Activated naive CD4-positive, alpha-beta T cell treated with anti-CD3 and anti-CD28 coated beads for 36 hours (primary cell): ENCODE measurements around the gene SV2B. TPM values are rescaled to one million over a fixed set of nuclear protein-coding genes. Genes with fewer than 3 reads are reported as not detected.

Source experiments
- CTCF ChIA-PET: fragments of 350-600 bp; sonication (Branson Sonifier 250); formaldehyde crosslinking; loops from one replicate; lab custom pipeline; 2021; ENCODE audit warnings: antibody characterized with exemption; lab: Charles Lee
- DNase-seq: peaks from one replicate; pipeline ENCODE4 v3.0.0-alpha.2; 2020
- H3K27ac Mint-ChIP-seq: one replicate; pipeline ENCODE4 v1.8.0; 2021; ENCODE audit warnings: mild to moderate bottlenecking, mixed read lengths
- H3K27me3 Mint-ChIP-seq: one replicate; pipeline ENCODE4 v1.8.0; 2021; ENCODE audit warnings: low read depth, mixed read lengths
- H3K36me3 Mint-ChIP-seq: one replicate; pipeline ENCODE4 v1.8.0; 2021; ENCODE audit warnings: low read depth, mixed read lengths
- H3K4me1 Mint-ChIP-seq: one replicate; pipeline ENCODE4 v1.8.0; 2021; ENCODE audit warnings: low read depth, mixed read lengths
- H3K4me3 Mint-ChIP-seq: one replicate; pipeline ENCODE4 v1.8.0; 2021; ENCODE audit warnings: mild to moderate bottlenecking, moderate library complexity, mixed read lengths
- H3K9me3 Mint-ChIP-seq: one replicate; pipeline ENCODE4 v1.8.0; 2021; ENCODE audit warnings: mixed read lengths
- intact Hi-C: fragments of 100-400 bp; cut with micrococcal nuclease; formaldehyde crosslinking; loops from one replicate; pipeline ENCODE4 v1.15.1; 2023
- total RNA-seq, 2 experiments: library from RNA; stranded (reverse); gene quantifications; one replicate each; pipeline ENCODE4 v1.2.3, GENCODE V29; 2021

The SV2B gene
- total RNA-seq, 2 experiments from 2014 or later, result 0.07 TPM

DNA sequence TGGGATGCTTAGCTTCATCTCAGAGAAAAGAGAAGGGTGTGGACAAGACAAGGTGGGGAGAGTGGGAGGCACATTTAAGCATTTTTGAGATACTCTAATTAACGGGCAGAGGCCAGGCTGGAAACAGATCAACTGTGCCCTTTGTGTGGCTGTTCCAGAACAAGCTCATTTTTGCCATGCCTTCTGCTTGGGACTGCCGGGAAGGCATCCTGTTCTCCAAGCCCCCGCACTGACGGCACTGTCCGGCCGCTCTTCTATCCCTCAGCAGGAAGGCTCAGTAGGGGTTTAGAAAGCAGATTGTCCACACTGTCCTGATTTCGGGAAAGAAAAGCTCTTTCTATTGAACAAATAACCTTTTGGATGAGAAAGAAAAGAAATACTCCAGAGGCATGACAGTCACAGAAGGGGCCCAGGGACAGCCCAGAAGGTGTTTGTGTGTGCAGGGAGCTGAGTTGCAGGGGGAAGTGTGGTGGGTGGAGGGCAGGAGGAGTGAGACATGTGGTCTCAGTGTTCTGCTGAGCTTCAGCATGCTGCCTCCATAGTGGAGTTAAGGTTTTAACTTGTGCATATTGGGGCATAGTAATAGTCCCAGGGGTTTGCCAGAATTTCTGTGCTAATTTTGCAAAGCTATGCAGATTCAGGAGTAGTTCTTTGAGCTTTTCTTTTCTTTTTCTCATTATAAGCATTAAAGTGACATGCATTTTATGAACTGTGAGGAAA, 27.3 kb downstream of the SV2B start:
- no peak for DNase-seq
- Mint-ChIP-seq H3K36me3 (no peaks in the 10 kb centered on the region), H3K4me3 (no peak overlapping the region), H3K4me1 (no peaks in the 10 kb centered on the region), H3K27ac (no peak overlapping the region), H3K9me3 (no peaks in the 10 kb centered on the region), H3K27me3 (peaks cover 22% of the 10 kb centered on the region)
- intact Hi-C loops, result no loop called here
- CTCF ChIA-PET, result interaction anchor here (0.7 to 1.2 kb wide), 3 partner anchors 14 to 144 kb away, joined by 3 to 5 read pairs (median 4); no protein-coding TSS in a partner anchor

DNA sequence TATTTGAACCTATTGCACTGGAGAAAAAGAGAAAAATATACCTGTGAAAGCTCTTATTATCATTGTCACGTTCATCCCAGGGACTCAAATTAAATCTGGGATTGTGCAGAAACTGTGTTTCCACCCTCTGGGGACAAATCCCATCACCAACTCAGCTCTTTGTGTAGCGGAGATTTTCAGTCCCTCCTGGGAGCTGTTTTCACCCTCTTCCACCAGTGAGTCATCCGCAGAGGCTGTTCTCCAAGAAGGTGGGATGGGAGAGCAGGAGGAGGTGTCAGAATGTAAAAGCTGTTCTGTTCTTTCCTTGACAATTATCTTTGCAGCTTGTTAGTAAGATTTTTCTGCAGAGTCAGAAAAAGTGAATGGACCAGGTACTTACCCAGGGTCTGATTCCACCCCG, 28.0 kb downstream of the SV2B start:
- H3K9me3 Mint-ChIP-seq, result no peaks in the 10 kb centered on the region
- H3K36me3 Mint-ChIP-seq, result no peaks in the 10 kb centered on the region
- H3K4me1 Mint-ChIP-seq, result no peaks in the 10 kb centered on the region
- intact Hi-C loops, result no loop called here
- no peak overlapping the region for H3K4me3 Mint-ChIP-seq
- DNase-seq, result no peak
- CTCF ChIA-PET, result interaction anchor here (0.7 to 1.2 kb wide), 3 partner anchors 13 to 144 kb away, joined by 3 to 5 read pairs (median 4); no protein-coding TSS in a partner anchor
- H3K27me3 Mint-ChIP-seq, result peaks cover 20% of the 10 kb centered on the region
- H3K27ac Mint-ChIP-seq, result no peak overlapping the region

DNA sequence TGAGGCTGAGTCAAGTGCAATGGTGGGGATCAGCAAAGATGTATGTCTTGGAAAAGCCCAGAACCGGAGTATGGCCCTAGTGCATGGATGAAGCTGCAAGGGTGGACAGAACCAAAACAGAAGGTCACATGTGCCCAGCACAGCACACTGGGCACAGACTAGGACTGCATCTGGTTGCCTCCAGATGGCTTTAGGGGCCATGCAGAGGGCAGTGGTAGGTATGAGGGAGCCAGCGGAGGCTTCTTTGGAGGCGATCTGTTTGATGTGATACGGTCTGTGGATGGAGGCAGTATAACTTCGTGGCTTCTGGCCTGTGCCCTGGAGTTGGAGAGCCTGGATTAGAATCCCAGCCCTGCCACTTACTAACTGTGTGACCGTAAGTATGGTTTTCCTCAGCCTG, 29.4 kb downstream of the SV2B start:
- intact Hi-C loops, result loop anchor here (1.0 kb wide), 1 partner anchor 29 kb away; the partner anchor contains the start of gene SV2B
- H3K27ac Mint-ChIP-seq, result no peak overlapping the region
- H3K4me1 Mint-ChIP-seq, result no peaks in the 10 kb centered on the region
- H3K27me3 Mint-ChIP-seq, result peaks cover 16% of the 10 kb centered on the region
- CTCF ChIA-PET, result no interaction called here
- H3K36me3 Mint-ChIP-seq, result no peaks in the 10 kb centered on the region
- H3K4me3 Mint-ChIP-seq, result no peak overlapping the region
- no peak for DNase-seq
- no peaks in the 10 kb centered on the region for H3K9me3 Mint-ChIP-seq

DNA sequence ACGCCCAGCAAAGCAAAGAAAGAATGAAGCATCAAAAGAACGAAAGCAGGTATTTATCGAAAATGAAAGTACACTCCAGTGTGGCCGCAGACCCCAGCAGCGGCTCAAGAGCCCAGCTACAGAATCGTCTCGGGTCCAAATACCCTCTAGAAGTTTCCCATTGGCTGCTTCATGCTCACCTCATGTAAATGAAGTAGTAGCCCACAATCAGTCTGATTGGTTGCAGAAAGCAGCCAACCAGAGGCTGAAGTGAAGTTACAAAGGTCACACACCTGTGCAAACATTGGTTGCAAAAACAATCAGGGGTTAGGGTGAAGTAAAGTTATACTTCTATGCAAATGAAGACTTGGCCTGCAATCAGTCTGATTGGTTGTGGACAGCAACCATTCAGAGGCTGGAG, 32.0 kb downstream of the SV2B start:
- no peaks in the 10 kb centered on the region for H3K9me3 Mint-ChIP-seq
- no peak for DNase-seq
- H3K4me1 Mint-ChIP-seq, result no peaks in the 10 kb centered on the region
- H3K36me3 Mint-ChIP-seq, result no peaks in the 10 kb centered on the region
- H3K4me3 Mint-ChIP-seq, result no peak overlapping the region
- H3K27me3 Mint-ChIP-seq, result peaks cover 6% of the 10 kb centered on the region
- CTCF ChIA-PET, result no interaction called here
- H3K27ac Mint-ChIP-seq, result no peak overlapping the region
- intact Hi-C loops, result no loop called here

DNA sequence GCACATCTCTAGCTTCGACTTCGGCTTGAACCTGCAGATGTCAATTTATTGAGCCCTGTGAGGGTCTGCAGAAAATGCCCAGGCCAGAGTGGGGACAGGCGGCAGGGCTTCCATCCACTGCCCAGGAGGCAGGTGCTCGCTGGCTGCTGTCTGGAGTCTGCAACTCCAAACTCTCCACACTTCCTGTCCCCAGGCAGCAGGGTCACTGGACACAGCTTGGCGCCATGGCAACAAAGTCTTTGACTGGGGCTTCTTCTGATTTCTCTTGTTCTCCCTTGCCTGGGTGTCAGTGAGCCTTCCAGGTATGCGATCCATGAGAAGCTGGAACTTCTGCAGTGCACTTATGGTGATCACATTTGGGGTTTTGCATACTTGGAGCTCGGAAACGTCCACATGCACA, 33.5 kb downstream of the SV2B start:
- no peak overlapping the region for H3K27ac Mint-ChIP-seq

DNA sequence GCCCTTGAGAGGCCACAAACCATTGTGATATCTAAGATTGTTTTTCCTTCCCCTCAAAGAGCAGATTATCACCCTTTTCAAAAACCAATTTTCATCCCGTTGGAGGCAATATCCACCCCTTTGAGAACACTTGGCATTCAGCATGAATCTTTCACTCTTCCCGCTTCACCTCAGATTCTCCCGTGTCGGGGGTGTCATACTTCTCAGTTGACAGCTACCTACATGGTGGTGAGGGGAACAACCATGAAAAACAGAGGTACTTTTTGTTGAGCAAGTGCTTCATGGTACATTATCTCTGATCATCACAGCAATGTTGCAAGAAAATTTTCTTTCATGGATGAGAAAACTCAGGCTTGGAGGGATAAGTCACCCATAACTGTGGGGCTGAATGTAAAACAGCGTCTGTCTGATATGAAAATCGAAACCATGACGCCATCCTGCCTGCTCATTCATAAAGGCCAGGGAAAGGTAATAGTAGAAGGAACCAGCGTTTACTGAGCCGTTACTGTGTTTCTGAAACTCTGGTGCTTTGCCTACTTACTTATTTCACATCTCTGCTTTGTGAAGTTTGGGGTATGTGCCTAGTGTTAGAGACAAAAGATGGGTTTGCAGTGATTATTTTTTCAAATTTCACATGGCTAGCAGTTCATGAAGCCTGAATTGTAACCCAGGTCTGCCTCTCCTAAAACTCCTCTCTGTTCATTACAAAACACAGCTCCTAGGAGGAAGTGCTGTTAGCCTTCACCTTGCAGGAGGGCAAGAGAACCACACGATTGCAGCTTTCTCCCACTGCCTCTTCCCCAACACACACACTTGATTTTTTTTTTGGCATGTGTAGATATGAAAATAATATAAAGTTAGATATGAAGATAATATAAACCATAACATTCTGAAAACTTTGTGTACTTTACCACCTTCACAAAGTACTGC, 35.4 kb downstream of the SV2B start:
- intact Hi-C loops, result no loop called here
- peaks cover 6% of the 10 kb centered on the region for H3K27me3 Mint-ChIP-seq
- H3K4me3 Mint-ChIP-seq, result no peak overlapping the region
- no peak for DNase-seq
- CTCF ChIA-PET, result interaction anchor here (1.1 kb wide), 1 partner anchor 78 kb away, joined by 3 read pairs; no protein-coding TSS in a partner anchor
- no peaks in the 10 kb centered on the region for H3K9me3 Mint-ChIP-seq
- H3K36me3 Mint-ChIP-seq, result no peaks in the 10 kb centered on the region
- H3K27ac Mint-ChIP-seq, result no peak overlapping the region
- H3K4me1 Mint-ChIP-seq, result no peaks in the 10 kb centered on the region

More for the DNA sequence above, 33.5 kb downstream of the SV2B start:
- CTCF ChIA-PET, result no interaction called here
- Mint-ChIP-seq H3K9me3 (no peaks in the 10 kb centered on the region), H3K27me3 (peaks cover 4% of the 10 kb centered on the region), H3K4me1 (no peaks in the 10 kb centered on the region), H3K36me3 (no peaks in the 10 kb centered on the region), H3K4me3 (no peak overlapping the region)
- no peak for DNase-seq
- intact Hi-C loops, result no loop called here

DNA sequence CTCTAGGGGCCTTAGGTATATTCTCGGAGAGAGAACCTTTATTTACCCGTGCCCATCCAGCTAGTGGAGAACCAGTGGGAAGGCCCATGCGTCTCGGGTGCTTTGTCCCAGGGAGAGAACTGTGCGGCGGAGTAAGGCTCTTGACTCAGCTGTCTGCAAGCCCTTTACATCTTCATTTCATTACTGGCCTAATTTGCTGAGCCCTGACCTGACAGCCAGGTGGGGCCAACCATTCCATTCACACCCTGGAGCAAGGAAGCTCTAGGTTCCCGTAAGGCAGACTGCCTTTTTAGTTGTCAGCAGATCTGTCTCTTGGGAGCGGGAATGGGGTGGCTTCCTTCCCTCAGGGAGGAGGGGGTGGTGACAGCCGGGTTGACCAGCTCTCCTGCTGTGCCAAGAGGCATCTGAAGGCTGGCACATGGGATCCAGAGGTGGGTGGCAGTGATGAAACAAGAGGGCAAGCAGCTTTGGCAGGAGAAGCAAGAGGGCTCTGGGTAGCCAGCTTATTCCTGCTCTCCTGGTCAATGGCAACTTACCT, 36.4 kb downstream of the SV2B start:
- H3K27ac Mint-ChIP-seq, result no peak overlapping the region
- H3K36me3 Mint-ChIP-seq, result no peaks in the 10 kb centered on the region
- no peaks in the 10 kb centered on the region for H3K4me1 Mint-ChIP-seq
- peaks cover 7% of the 10 kb centered on the region for H3K27me3 Mint-ChIP-seq
- no peak overlapping the region for H3K4me3 Mint-ChIP-seq
- intact Hi-C loops, result no loop called here
- no peaks in the 10 kb centered on the region for H3K9me3 Mint-ChIP-seq
- DNase-seq, result no peak
- CTCF ChIA-PET, result interaction anchor here (1.0 kb wide), 1 partner anchor 81 kb away, joined by 3 read pairs; no protein-coding TSS in a partner anchor

DNA sequence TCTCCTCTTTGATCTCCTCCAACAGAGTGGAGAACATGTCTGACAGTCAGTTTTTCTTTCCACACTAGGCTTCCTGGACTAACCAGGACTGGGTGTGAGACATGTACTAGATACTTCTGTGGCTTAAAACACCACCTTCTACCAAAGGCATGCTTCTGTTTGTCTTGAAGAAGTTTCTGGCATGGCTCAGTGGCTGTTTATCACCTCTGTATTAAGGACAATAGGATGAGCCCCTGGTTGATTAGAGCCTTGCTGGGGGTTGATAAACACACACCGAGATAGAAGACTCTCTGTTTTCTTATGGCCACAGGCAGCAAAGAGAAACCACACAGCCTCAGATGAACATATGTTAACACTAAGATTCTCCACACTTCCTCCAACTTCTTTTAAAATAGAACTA, 40.5 kb downstream of the SV2B start:
- H3K27me3 Mint-ChIP-seq, result peaks cover 12% of the 10 kb centered on the region
- no peak for DNase-seq
- H3K4me1 Mint-ChIP-seq, result no peaks in the 10 kb centered on the region
- no peaks in the 10 kb centered on the region for H3K36me3 Mint-ChIP-seq
- no peaks in the 10 kb centered on the region for H3K9me3 Mint-ChIP-seq
- intact Hi-C loops, result loop anchor here (5.0 kb wide), 1 partner anchor 68 kb away; no protein-coding TSS in a partner anchor
- no peak overlapping the region for H3K27ac Mint-ChIP-seq
- CTCF ChIA-PET, result interaction anchor here (0.8 to 1.5 kb wide), 3 partner anchors 13 to 85 kb away, joined by 4 to 5 read pairs (median 4); no protein-coding TSS in a partner anchor
- H3K4me3 Mint-ChIP-seq, result no peak overlapping the region

DNA sequence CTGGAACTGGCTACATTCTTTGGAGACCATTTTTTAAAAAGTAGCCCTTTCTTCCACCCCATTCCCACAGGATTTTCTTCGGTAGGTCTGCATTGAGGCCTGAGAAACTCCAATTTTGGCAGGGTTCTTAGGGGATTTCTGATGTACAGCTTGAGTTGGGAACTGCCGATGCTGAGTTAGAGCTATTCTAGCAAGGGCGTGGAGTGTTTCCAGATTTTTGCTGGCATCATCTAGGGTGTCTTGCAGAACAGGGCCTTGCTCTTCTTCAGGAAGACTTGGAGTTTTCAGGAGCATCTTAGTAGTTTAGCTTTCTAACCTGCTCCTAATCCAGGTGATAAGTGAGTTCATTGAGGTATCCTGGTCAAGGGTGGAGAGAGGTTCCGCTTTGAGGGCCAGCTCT, 41.0 kb downstream of the SV2B start:
- no peaks in the 10 kb centered on the region for H3K4me1 Mint-ChIP-seq
- intact Hi-C loops, result loop anchor here (5.0 kb wide), 1 partner anchor 69 kb away; no protein-coding TSS in a partner anchor
- no peak overlapping the region for H3K27ac Mint-ChIP-seq
- CTCF ChIA-PET, result interaction anchor here (0.7 to 1.5 kb wide), 4 partner anchors 12 to 1008 kb away, joined by 4 to 6 read pairs (median 4); no protein-coding TSS in a partner anchor
- no peaks in the 10 kb centered on the region for H3K9me3 Mint-ChIP-seq
- no peak overlapping the region for H3K4me3 Mint-ChIP-seq
- no peaks in the 10 kb centered on the region for H3K36me3 Mint-ChIP-seq
- no peak for DNase-seq
- H3K27me3 Mint-ChIP-seq, result peaks cover 15% of the 10 kb centered on the region

DNA sequence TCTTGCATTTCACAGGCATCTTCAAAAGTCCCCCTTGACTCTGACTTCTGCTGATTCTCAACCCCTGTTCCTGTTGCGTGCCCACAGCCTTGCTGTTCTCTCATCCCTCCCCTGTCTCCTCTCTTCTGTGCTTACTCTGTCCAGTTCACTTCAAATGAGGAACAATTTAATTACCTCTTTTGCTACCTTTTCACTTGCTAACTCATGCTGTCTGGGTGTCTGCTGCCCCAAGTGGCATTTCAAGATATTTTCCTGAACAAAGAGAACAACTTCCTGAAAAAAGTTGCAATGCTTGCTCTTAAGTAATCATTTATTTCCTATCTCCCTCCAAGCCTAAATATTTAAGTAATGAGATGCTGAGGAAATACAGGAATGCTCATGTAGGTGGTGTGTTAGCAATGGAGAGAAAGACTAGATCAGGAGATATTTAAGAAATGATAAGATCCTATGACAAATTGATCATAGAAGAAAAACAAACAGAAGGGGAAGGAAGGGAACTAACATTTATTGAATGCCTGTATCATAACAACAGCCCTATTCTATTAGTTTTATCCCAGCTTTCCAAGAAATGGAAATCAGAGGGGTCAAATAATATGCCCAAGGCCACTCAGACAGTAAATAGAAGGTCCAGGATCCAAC, 42.2 kb downstream of the SV2B start:
- intact Hi-C loops, result loop anchor here (5.0 kb wide), 1 partner anchor 70 kb away; no protein-coding TSS in a partner anchor
- no peak overlapping the region for H3K27ac Mint-ChIP-seq
- no peak overlapping the region for H3K4me3 Mint-ChIP-seq
- no peaks in the 10 kb centered on the region for H3K9me3 Mint-ChIP-seq
- H3K4me1 Mint-ChIP-seq, result no peaks in the 10 kb centered on the region
- no peak for DNase-seq
- no peaks in the 10 kb centered on the region for H3K36me3 Mint-ChIP-seq
- H3K27me3 Mint-ChIP-seq, result peaks cover 20% of the 10 kb centered on the region
- CTCF ChIA-PET, result interaction anchor here (0.6 kb wide), 2 partner anchors 66 to 687 kb away, joined by 3 read pairs; no protein-coding TSS in a partner anchor

DNA sequence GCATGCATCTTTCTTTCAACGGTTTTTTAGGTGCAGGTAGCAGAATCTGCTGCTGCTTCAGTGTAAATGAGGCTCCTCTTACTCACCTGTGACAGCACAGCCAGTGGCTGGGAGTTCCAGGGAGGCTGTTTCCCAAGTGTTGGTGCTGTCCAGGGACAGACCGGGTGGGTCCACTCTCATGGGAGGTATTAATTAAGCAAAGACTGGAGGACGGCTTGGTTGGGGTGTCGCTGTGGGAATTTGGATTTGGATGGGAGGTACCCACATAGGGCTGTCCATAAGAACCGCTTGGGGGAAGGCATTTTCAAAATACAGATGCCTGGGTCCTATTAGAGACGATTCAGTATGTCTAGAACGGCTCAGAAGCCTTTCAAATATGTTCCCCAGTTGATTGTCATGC, 42.9 kb downstream of the SV2B start:
- intact Hi-C loops, result loop anchor here (5.0 kb wide), 1 partner anchor 71 kb away; no protein-coding TSS in a partner anchor
- no peak for DNase-seq
- CTCF ChIA-PET, result no interaction called here
- H3K4me3 Mint-ChIP-seq, result no peak overlapping the region
- no peaks in the 10 kb centered on the region for H3K36me3 Mint-ChIP-seq
- no peak overlapping the region for H3K27ac Mint-ChIP-seq
- no peaks in the 10 kb centered on the region for H3K4me1 Mint-ChIP-seq
- peaks cover 17% of the 10 kb centered on the region for H3K27me3 Mint-ChIP-seq
- H3K9me3 Mint-ChIP-seq, result no peaks in the 10 kb centered on the region
